CD4-positive, CD25-positive, alpha-beta regulatory T cell (primary cell): ENCODE data around the gene FAM117A. TPM values are rescaled to one million over a fixed set of nuclear protein-coding genes. Genes with fewer than 3 reads are reported as not detected.

Source experiments
- ATAC-seq, 2 donors: fragments of 150-1000 bp; cut with Tn5 transposase; one replicate each; pipeline ENCODE4 v1.10.0; 2021; ENCODE audit warnings: low read depth in 2 of 2, moderate number of reproducible peaks in 2 of 2, moderate library complexity in 1 of 2
- DNase-seq, 3 donors: peaks; one replicate each; pipeline versions ENCODE4 v3.0.0 to v3.0.0-alpha.2; 2012 to 2022; ENCODE audit warnings: mixed read lengths in 1 of 3
- H3K27ac ChIP-seq: one replicate; pipeline ENCODE4 v1.7.0; 2013; ENCODE audit warnings: mild to moderate bottlenecking, low read length; ENCODE audit not compliant: insufficient read depth, poor library complexity, severe bottlenecking
- H3K27me3 ChIP-seq: one replicate; pipeline ENCODE4 v1.7.0; 2013; ENCODE audit warnings: low read length; ENCODE audit not compliant: control insufficient read depth, insufficient read depth
- H3K36me3 ChIP-seq: one replicate; pipeline ENCODE4 v1.7.0; 2013; ENCODE audit warnings: mild to moderate bottlenecking, low read length, moderate library complexity; ENCODE audit not compliant: control insufficient read depth, insufficient read depth
- H3K4me1 ChIP-seq: 2 replicates; pipeline ENCODE4 v1.7.0; 2013; ENCODE audit warnings: mild to moderate bottlenecking, low read length; ENCODE audit not compliant: insufficient read depth, control insufficient read depth, poor library complexity, severe bottlenecking
- H3K4me3 ChIP-seq: one replicate; pipeline ENCODE4 v1.7.0; 2013; ENCODE audit warnings: low read depth, mild to moderate bottlenecking, low read length, moderate library complexity
- H3K9me3 ChIP-seq, 2 experiments: 1 replicate in 1 of 2; 2 replicates in 1 of 2; pipeline ENCODE4 v1.7.0; 2013; ENCODE audit warnings: low read length in 2 of 2, mild to moderate bottlenecking in 1 of 2, moderate library complexity in 1 of 2; ENCODE audit not compliant: control insufficient read depth in 2 of 2
- H3K27ac Mint-ChIP-seq, 3 donors: one replicate each; pipeline ENCODE4 v1.8.0; 2020 to 2022; ENCODE audit warnings: mild to moderate bottlenecking in 3 of 3, mixed read lengths in 3 of 3, moderate library complexity in 2 of 3
- H3K27me3 Mint-ChIP-seq: one replicate; pipeline ENCODE4 v1.8.0; 2022; ENCODE audit warnings: mild to moderate bottlenecking, mixed read lengths
- H3K36me3 Mint-ChIP-seq: one replicate; pipeline ENCODE4 v1.8.0; 2020; ENCODE audit warnings: mixed read lengths
- H3K4me1 Mint-ChIP-seq, 4 donors: one replicate each; pipeline ENCODE4 v1.8.0; 2020 to 2022; ENCODE audit warnings: mixed read lengths in 4 of 4, mild to moderate bottlenecking in 1 of 4
- H3K4me3 Mint-ChIP-seq, 4 donors: one replicate each; pipeline ENCODE4 v1.8.0; 2020 to 2022; ENCODE audit warnings: mild to moderate bottlenecking in 4 of 4, mixed read lengths in 4 of 4, moderate library complexity in 3 of 4
- H3K9me3 Mint-ChIP-seq, 7 donors: one replicate each; pipeline ENCODE4 v1.8.0; 2020 to 2022; ENCODE audit warnings: mixed read lengths in 7 of 7, mild to moderate bottlenecking in 3 of 7, moderate library complexity in 2 of 7
- polyA plus RNA-seq, 4 donors: library from polyadenylated mRNA; unstranded; fragments of 300-500 nt; fragmentation: Illumina TruSeq; gene quantifications; one replicate each; pipeline ENCODE4 v1.2.3, GENCODE V29; 2021
- total RNA-seq: library from RNA; stranded (reverse); gene quantifications from one replicate; pipeline ENCODE4 v1.2.3, GENCODE V29; 2022

The FAM117A gene
- total and polyA plus RNA-seq, 5 donors from 2014 or later: 49.0 to 83.3 (median 67.0) TPM

DNA sequence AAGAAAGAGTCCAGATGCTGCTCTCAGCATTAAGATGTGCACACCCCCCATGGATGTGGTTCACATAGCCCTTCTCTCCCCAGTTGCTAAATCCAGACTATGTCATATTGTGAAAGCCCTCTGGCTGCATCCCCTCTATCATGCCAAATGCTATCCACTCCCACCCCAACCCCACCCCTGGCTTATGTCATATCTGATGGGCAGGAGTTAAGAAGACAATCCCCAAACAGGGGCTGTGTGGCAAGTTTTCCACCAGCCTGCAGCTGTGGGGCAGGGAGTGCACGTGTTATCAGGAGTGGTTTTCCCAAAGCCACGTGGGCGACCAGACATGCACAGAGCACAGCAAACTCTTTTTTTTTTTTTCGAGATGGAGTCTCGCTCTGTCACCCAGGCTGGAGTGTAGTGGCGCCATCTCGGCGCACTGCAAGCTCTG is 10.0 kb downstream of the FAM117A start:
- peak overlapping the region; percentile 3 to 52 (median 45) for H3K4me3 Mint-ChIP-seq
- H3K27ac Mint-ChIP-seq: peak overlapping the region; percentile 84 to 88 (median 88)
- ATAC-seq: no peak

GRCh38 chr17:49752508-49752907 is 11.4 kb downstream of the FAM117A start:
- Histone ChIP-seq H3K27ac (peak overlapping the region; percentile 69), H3K36me3 (peaks cover 24% of the 10 kb centered on the region), H3K4me1 (peaks cover 91% of the 10 kb centered on the region), H3K4me3 (peak overlapping the region; percentile 3), H3K9me3 (no peaks in the 10 kb centered on the region), H3K27me3 (no peaks in the 10 kb centered on the region)
- peaks cover 11 to 95% (median 72%) of the 10 kb centered on the region in 4 donors for H3K4me1 Mint-ChIP-seq
- ATAC-seq: no peak
- no peak for DNase-seq
- H3K27me3 Mint-ChIP-seq: no peaks in the 10 kb centered on the region
- peaks cover 37% of the 10 kb centered on the region for H3K36me3 Mint-ChIP-seq
- H3K4me3 Mint-ChIP-seq: peak overlapping the region; percentile 30 to 54 (median 41)
- no peaks in the 10 kb centered on the region for H3K9me3 Mint-ChIP-seq
- H3K27ac Mint-ChIP-seq: peak overlapping the region; percentile 35 to 88 (median 88)

More for the DNA sequence above, 10.0 kb downstream of the FAM117A start:
- H3K27me3 ChIP-seq: no peaks in the 10 kb centered on the region
- peak overlapping the region; percentile 9 for H3K4me3 ChIP-seq
- Mint-ChIP-seq H3K36me3 (peaks cover 41% of the 10 kb centered on the region), H3K27me3 (no peaks in the 10 kb centered on the region), H3K9me3 (no peaks in the 10 kb centered on the region), H3K4me1 (peaks cover 15 to 92% (median 66%) of the 10 kb centered on the region in 4 donors)
- peaks cover 86% of the 10 kb centered on the region for H3K4me1 ChIP-seq
- peak overlapping the region; percentile 61 for H3K27ac ChIP-seq
- H3K36me3 ChIP-seq: peaks cover 30% of the 10 kb centered on the region
- DNase-seq: no peak
- H3K9me3 ChIP-seq: no peaks in the 10 kb centered on the region

DNA sequence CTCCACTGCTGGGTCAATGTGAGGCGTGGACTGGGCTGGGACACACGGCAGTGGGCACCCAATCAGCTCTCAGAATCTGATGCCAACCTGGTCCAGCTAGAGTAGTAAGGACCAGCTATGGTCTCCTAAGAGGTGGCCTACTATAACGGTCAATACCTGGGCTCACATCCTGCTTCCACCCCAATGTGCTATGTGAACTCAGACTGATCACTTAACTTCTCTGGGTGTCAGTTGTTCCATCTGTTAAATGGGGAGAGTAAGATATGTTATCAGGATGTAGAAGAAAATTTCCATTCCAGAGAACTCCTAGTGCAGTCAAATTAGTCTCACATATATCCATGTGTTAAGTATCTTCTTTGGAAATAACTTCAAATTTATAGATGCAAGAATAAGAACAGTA is 14.2 kb downstream of the FAM117A start:
- DNase-seq (no peak), ATAC-seq (no peak)
- Mint-ChIP-seq H3K9me3 (no peaks in the 10 kb centered on the region), H3K36me3 (peaks cover 27% of the 10 kb centered on the region), H3K27me3 (no peaks in the 10 kb centered on the region), H3K27ac (peak overlapping the region; percentile 95 to 99 (median 97)), H3K4me1 (peaks cover 8 to 96% (median 73%) of the 10 kb centered on the region in 4 donors), H3K4me3 (peak overlapping the region; percentile 26 to 87 (median 38))
- Histone ChIP-seq H3K4me3 (peak overlapping the region; percentile 4), H3K4me1 (peaks cover 92% of the 10 kb centered on the region), H3K27ac (peak overlapping the region; percentile 94), H3K9me3 (no peaks in the 10 kb centered on the region), H3K36me3 (peaks cover 20% of the 10 kb centered on the region), H3K27me3 (no peaks in the 10 kb centered on the region)

DNA sequence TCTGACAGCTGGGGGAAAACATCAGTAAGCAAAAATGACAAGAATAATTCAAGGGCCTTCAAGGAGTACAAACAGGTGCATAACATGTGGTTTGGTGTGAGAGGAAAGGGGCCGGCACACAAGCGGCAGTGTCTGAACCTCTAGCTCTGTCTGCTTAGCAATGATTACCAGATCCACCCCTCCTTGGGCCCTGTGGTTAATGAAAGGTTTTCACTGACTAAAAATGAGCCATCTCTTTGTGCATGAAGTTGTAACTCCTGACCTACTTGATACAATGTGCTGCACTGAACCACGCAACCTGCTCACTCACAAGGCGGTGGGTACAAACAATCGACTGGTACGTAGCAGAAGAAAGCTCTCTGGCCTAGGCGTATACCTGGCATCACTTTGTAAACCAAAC is 15.1 kb downstream of the FAM117A start:
- peak overlapping the region; percentile 95 to 99 (median 97) for H3K27ac Mint-ChIP-seq
- no peaks in the 10 kb centered on the region for H3K9me3 Mint-ChIP-seq
- H3K36me3 Mint-ChIP-seq: peaks cover 24% of the 10 kb centered on the region
- Histone ChIP-seq H3K27ac (peak overlapping the region; percentile 94), H3K4me1 (peaks cover 92% of the 10 kb centered on the region), H3K36me3 (peaks cover 22% of the 10 kb centered on the region), H3K9me3 (no peaks in the 10 kb centered on the region), H3K27me3 (no peaks in the 10 kb centered on the region), H3K4me3 (peak overlapping the region; percentile 83)
- ATAC-seq (peak; percentile 80 to 85), DNase-seq (peak; percentile 48 to 91 (median 80))
- H3K27me3 Mint-ChIP-seq: no peaks in the 10 kb centered on the region
- peak overlapping the region; percentile 70 to 87 (median 78) for H3K4me3 Mint-ChIP-seq
- peaks cover 8 to 93% (median 69%) of the 10 kb centered on the region in 4 donors for H3K4me1 Mint-ChIP-seq

GRCh38 chr17:49748223-49748622 is 15.7 kb downstream of the FAM117A start:
- Mint-ChIP-seq H3K27ac (peak overlapping the region; percentile 95 to 99 (median 97)), H3K27me3 (no peaks in the 10 kb centered on the region), H3K4me3 (peak overlapping the region; percentile 70 to 87 (median 78)), H3K4me1 (peaks cover 8 to 90% (median 66%) of the 10 kb centered on the region in 4 donors), H3K36me3 (peaks cover 18% of the 10 kb centered on the region), H3K9me3 (no peaks in the 10 kb centered on the region)
- ATAC-seq (no peak), DNase-seq (peak in 1 of 3 donors; percentile 42)
- Histone ChIP-seq H3K36me3 (peaks cover 21% of the 10 kb centered on the region), H3K27me3 (no peaks in the 10 kb centered on the region), H3K9me3 (no peaks in the 10 kb centered on the region), H3K27ac (peak overlapping the region; percentile 94), H3K4me1 (peaks cover 93% of the 10 kb centered on the region), H3K4me3 (peak overlapping the region; percentile 83)

DNA sequence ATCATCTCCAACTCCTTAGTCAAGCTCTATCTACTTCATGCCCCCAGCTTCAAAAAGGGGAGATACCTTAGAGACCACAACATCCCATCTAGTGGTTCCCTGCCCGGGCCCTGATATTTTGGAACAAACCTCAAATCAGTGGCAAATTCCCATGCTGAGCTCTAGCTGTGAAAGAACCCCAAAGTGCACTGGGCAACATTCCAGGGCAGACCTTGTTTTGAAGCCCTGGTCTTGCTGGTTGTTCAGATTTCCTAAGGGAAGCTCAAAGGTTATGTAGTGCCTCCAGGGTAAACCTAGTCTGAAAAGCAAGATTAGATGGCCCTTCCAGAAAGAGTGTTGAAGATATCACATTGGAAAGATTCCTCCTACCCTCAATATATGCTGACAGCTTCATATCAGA is 16.3 kb downstream of the FAM117A start:
- no peaks in the 10 kb centered on the region for H3K9me3 ChIP-seq
- peaks cover 19% of the 10 kb centered on the region for H3K36me3 ChIP-seq
- H3K27ac Mint-ChIP-seq: peak overlapping the region; percentile 95 to 99 (median 97)
- peak overlapping the region; percentile 70 to 87 (median 78) for H3K4me3 Mint-ChIP-seq
- H3K9me3 Mint-ChIP-seq: no peaks in the 10 kb centered on the region
- H3K27me3 Mint-ChIP-seq: no peaks in the 10 kb centered on the region
- DNase-seq (no peak), ATAC-seq (no peak)
- peaks cover 21% of the 10 kb centered on the region for H3K36me3 Mint-ChIP-seq
- H3K27me3 ChIP-seq: no peaks in the 10 kb centered on the region
- H3K4me1 Mint-ChIP-seq: peaks cover 8 to 90% (median 66%) of the 10 kb centered on the region in 4 donors
- H3K27ac ChIP-seq: peak overlapping the region; percentile 94
- H3K4me3 ChIP-seq: peak overlapping the region; percentile 83
- H3K4me1 ChIP-seq: peaks cover 93% of the 10 kb centered on the region

- Mint-ChIP-seq H3K4me3 (peak overlapping the region; percentile 70 to 87 (median 78)), H3K36me3 (peaks cover 28% of the 10 kb centered on the region), H3K4me1 (peaks cover 15 to 90% (median 66%) of the 10 kb centered on the region in 4 donors), H3K27me3 (no peaks in the 10 kb centered on the region), H3K9me3 (no peaks in the 10 kb centered on the region), H3K27ac (peak overlapping the region; percentile 95 to 99 (median 97))
- Histone ChIP-seq H3K9me3 (no peaks in the 10 kb centered on the region), H3K36me3 (peaks cover 12% of the 10 kb centered on the region), H3K4me3 (peak overlapping the region; percentile 83), H3K27ac (peak overlapping the region; percentile 94), H3K4me1 (peaks cover 93% of the 10 kb centered on the region), H3K27me3 (no peaks in the 10 kb centered on the region)
- DNase-seq (peak; percentile 23 to 77 (median 66)), ATAC-seq (peak; percentile 73 to 76)
Measured at GRCh38 chr17:49746791-49747490, 17.0 kb downstream of the FAM117A start.
